SU-DHL-6 (cell line): ENCODE results near the gene FGFBP2.

Experiments
- H2AFZ ChIP-seq: fragments of 200-600 bp; sonication (generic); 2 replicates; pipeline ENCODE4 v1.6.1; 2014; ENCODE audit warnings: low read depth, mild to moderate bottlenecking, moderate library complexity, mixed read lengths, antibody characterized with exemption, low read length; ENCODE audit not compliant: severe bottlenecking
- H3F3A ChIP-seq: fragments of 200-600 bp; shearing (Covaris generic); 2 replicates; pipeline ENCODE4 v1.6.0; 2016; ENCODE audit warnings: antibody characterized with exemption, mild to moderate bottlenecking; ENCODE audit not compliant: insufficient read depth
- H3K27ac ChIP-seq: fragments of 200-600 bp; sonication (generic); 2 replicates; pipeline ENCODE4 v1.5.1; 2016; ENCODE audit warnings: low read depth, mild to moderate bottlenecking, low read length, moderate library complexity, mixed read lengths
- H3K27me3 ChIP-seq: fragments of 200-600 bp; sonication (generic), shearing (Covaris generic); 2 replicates; pipeline ENCODE4 v1.6.0; 2014; ENCODE audit warnings: mild to moderate bottlenecking, low read length
- H3K36me3 ChIP-seq: fragments of 200-600 bp; sonication (generic); 2 replicates; pipeline ENCODE4 v1.6.1; 2014; ENCODE audit warnings: mild to moderate bottlenecking, low read length, mixed read lengths
- H3K4me2 ChIP-seq: fragments of 300-600, 200-600 bp; shearing (Covaris generic), sonication (generic); 2 replicates; pipeline ENCODE4 v1.6.0; 2014; ENCODE audit warnings: low read length, low read depth, mild to moderate bottlenecking; ENCODE audit not compliant: poor library complexity, severe bottlenecking
- H3K4me3 ChIP-seq: fragments of 200-600 bp; sonication (generic); 2 replicates; pipeline ENCODE4 v1.5.1; 2014; ENCODE audit warnings: antibody characterized with exemption, low read length, mild to moderate bottlenecking, mixed read lengths; ENCODE audit not compliant: insufficient read depth, poor library complexity, severe bottlenecking
- H3K79me2 ChIP-seq: fragments of 200-600 bp; sonication (generic); 2 replicates; pipeline ENCODE4 v1.6.1; 2014; ENCODE audit warnings: mild to moderate bottlenecking, low read length, moderate library complexity; ENCODE audit not compliant: insufficient read depth
- H3K9ac ChIP-seq: fragments of 200-600 bp; sonication (generic); 2 replicates; pipeline ENCODE4 v1.7.0; 2014; ENCODE audit warnings: mild to moderate bottlenecking, low read length
- H3K9me2 ChIP-seq: fragments of 200-600 bp; sonication (generic); replicated peaks from 2 replicates; pipeline ENCODE4 v1.6.1; 2014; ENCODE audit warnings: low read length; ENCODE audit not compliant: insufficient read depth
- H3K9me3 ChIP-seq: fragments of 200-600 bp; sonication (generic); 2 replicates; pipeline ENCODE4 v1.6.1; 2014; ENCODE audit warnings: low read length, mixed read lengths; ENCODE audit not compliant: insufficient read depth
- H4K20me1 ChIP-seq: fragments of 200-600 bp; sonication (generic); 2 replicates; pipeline ENCODE4 v1.6.1; 2014; ENCODE audit warnings: low read depth, mild to moderate bottlenecking, antibody characterized with exemption, low read length, moderate library complexity, mixed read lengths
- EZH2phosphoT487 ChIP-seq: fragments of 200-600 bp; sonication (generic), shearing (Covaris generic); conservative IDR thresholded peaks from 2 replicates; pipeline ENCODE4 v1.6.1; 2018; ENCODE audit warnings: mild to moderate bottlenecking, antibody characterized with exemption, low read length, moderate library complexity, mixed read lengths
- TF ChIP-seq, protein P1 (sequence below): fragments of 200-600 bp; sonication (generic); IDR thresholded peaks from one replicate; pipeline ENCODE4 v1.5.1; 2017; ENCODE audit warnings: antibody characterized with exemption, mild to moderate bottlenecking, low read length, moderate library complexity; ENCODE audit not compliant: insufficient read depth, poor library complexity, severe bottlenecking

Gene FGFBP2

DNA sequence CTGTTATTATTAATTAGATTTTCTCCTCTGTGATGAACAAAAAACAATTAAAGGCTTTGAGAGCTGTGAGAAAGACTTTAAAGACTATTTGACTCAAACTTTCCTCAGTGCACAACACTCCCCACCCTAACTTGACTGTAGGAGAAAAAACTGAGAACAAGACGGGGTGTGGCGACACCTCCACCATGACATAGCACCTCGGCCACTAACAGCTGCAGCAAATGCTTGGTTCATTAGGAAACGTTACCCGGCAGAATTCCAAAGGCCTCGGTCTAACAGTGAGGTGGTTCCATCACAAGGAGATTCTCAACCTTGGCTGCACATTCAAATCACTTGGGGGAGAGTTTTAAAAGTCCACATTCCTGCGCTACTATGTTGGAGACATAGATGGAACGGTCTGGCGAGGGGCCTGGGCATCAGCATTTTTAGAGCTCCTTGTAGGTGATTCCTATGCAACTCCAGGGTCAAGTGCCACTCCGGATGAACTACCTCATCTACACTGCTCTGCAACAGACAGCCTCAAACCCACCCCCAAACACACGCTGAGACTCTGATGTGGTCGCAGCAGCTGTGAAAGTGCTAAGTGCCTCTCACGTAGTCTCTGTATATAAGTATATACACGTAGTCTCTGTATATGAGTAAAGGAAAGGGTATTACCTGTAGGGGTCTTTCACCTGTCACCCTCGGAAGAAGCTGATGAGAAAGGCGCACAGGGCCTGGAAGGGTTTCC is 1.0 kb downstream of the FGFBP2 start:
- Histone ChIP-seq H3K79me2 (no peaks in the 10 kb centered on the region), H3K4me3 (no peak overlapping the region), H3K27me3 (no peaks in the 10 kb centered on the region), H4K20me1 (no peaks in the 10 kb centered on the region), H3K4me2 (no peak overlapping the region), H3K9me3 (no peaks in the 10 kb centered on the region), H3K9me2 (no peaks in the 10 kb centered on the region), H2AFZ (no peak overlapping the region), H3K27ac (no peak overlapping the region), H3K9ac (no peak overlapping the region), H3K36me3 (no peaks in the 10 kb centered on the region), H3F3A (no peaks in the 10 kb centered on the region)
- no peak for TF ChIP-seq EZH2phosphoT487
- TF ChIP-seq, protein P1, sequence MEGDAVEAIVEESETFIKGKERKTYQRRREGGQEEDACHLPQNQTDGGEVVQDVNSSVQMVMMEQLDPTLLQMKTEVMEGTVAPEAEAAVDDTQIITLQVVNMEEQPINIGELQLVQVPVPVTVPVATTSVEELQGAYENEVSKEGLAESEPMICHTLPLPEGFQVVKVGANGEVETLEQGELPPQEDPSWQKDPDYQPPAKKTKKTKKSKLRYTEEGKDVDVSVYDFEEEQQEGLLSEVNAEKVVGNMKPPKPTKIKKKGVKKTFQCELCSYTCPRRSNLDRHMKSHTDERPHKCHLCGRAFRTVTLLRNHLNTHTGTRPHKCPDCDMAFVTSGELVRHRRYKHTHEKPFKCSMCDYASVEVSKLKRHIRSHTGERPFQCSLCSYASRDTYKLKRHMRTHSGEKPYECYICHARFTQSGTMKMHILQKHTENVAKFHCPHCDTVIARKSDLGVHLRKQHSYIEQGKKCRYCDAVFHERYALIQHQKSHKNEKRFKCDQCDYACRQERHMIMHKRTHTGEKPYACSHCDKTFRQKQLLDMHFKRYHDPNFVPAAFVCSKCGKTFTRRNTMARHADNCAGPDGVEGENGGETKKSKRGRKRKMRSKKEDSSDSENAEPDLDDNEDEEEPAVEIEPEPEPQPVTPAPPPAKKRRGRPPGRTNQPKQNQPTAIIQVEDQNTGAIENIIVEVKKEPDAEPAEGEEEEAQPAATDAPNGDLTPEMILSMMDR: no peak

DNA sequence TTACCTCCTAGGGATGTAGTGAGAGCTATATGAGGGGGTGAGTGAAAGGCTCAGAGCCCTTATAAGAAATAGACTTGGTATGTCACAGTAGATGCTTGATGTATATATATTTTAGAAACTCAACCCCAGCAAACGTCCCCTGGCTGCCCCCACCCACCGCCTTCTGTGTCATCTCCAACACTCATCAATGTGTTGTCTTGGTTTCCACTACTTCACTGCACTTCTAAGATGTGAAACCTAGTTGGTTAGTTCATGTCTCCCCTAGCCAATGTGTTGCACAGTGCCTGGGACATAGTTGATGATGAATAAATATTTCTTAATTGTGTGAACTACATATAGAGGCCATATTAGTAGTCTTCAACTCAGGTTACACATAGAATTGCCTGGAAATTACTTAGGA is 4.4 kb downstream of the FGFBP2 start:
- Histone ChIP-seq H3K9me3 (no peaks in the 10 kb centered on the region; the same call in 1 of the 2 replicates), H3K27ac (no peak overlapping the region), H3K9ac (no peak overlapping the region), H3K27me3 (no peaks in the 10 kb centered on the region), H3K4me3 (no peak overlapping the region), H3K79me2 (no peaks in the 10 kb centered on the region), H3F3A (no peaks in the 10 kb centered on the region), H3K4me2 (no peak overlapping the region), H3K9me2 (no peaks in the 10 kb centered on the region), H2AFZ (no peak overlapping the region), H4K20me1 (no peaks in the 10 kb centered on the region), H3K36me3 (no peaks in the 10 kb centered on the region)
- TF ChIP-seq, protein P1: no peak
- TF ChIP-seq EZH2phosphoT487: no peak

DNA sequence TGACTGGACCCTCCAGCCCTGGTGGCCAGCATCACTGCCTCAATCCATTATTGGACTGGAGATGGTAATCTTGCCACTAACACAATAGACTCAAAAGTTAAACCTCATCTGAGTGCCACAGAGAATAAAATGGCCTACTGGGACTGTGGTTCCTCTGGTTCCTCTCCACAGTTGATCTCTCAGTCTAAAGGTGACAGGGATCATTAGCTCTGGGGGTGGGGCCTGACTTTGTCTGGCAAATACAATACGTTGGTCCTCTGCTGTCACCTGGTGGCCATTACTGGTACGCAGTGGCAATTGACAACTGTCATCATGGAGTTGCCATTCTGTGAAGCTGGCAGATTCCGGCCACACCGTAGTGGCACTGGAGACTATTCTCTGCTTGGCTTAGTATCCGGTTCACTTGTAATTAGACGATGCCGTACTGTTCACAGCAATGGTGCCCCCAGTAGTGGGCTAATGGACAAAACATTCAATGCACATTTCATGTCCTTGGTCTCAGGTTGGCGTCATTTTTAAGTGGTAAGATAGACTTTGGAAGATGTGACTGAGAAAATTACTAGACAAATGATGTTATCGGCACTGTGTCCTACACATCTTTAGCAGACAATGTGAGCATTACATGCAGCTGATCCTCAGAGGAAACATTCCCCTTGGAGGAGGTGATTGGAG is 6.7 kb downstream of the FGFBP2 start:
- no peaks in the 10 kb centered on the region for H3K27me3 ChIP-seq
- no peaks in the 10 kb centered on the region; the same call in 1 of the 2 replicates for H3K9me3 ChIP-seq
- no peak overlapping the region for H2AFZ ChIP-seq
- no peaks in the 10 kb centered on the region for H3K79me2 ChIP-seq
- no peaks in the 10 kb centered on the region for H3F3A ChIP-seq
- no peaks in the 10 kb centered on the region for H3K36me3 ChIP-seq
- no peak overlapping the region for H3K9ac ChIP-seq
- no peak overlapping the region for H3K4me2 ChIP-seq
- H3K4me3 ChIP-seq: no peak overlapping the region
- no peaks in the 10 kb centered on the region for H3K9me2 ChIP-seq
- TF ChIP-seq, protein P1: peak; percentile 84
- no peak for TF ChIP-seq EZH2phosphoT487
- H3K27ac ChIP-seq: no peak overlapping the region
- no peaks in the 10 kb centered on the region for H4K20me1 ChIP-seq
